ENCODE measurements around the gene ELP6. TPM values are rescaled to one million over a fixed set of nuclear protein-coding genes. Genes with fewer than 3 reads are reported as not detected.
"Not testable (repeated sequence)": the region's sequence is repeated elsewhere in the genome, so short reads cannot be mapped to it uniquely, and the experiment has no call there.

Gene ELP6
- polyA plus RNA-seq, 1 experiment, result 66.8 TPM

DNA sequence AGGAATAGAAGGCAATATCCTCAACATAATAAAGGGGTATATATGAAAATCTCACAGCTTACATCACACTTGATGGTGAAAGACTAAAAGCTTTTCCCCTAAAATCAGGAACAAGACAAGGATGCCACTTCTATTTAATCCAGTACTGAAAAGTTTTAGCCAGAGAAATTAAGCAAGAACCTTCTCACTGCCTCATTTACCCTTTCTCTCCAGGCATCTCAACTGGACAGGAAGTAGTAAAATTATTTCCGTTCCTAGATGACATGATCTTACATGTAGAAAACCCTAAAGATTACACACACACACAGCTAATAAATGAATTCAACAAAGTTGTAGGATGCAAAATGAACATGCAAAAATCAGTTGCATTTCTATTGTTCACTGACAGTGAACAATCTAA lies 48.9 kb downstream of the ELP6 start:
- POLR2A ChIA-PET, result no interaction called here
- CTCF ChIA-PET, result no interaction called here
- TF ChIP-seq, protein P1, sequence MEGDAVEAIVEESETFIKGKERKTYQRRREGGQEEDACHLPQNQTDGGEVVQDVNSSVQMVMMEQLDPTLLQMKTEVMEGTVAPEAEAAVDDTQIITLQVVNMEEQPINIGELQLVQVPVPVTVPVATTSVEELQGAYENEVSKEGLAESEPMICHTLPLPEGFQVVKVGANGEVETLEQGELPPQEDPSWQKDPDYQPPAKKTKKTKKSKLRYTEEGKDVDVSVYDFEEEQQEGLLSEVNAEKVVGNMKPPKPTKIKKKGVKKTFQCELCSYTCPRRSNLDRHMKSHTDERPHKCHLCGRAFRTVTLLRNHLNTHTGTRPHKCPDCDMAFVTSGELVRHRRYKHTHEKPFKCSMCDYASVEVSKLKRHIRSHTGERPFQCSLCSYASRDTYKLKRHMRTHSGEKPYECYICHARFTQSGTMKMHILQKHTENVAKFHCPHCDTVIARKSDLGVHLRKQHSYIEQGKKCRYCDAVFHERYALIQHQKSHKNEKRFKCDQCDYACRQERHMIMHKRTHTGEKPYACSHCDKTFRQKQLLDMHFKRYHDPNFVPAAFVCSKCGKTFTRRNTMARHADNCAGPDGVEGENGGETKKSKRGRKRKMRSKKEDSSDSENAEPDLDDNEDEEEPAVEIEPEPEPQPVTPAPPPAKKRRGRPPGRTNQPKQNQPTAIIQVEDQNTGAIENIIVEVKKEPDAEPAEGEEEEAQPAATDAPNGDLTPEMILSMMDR (IDR thresholded peaks at IDR 0.05; ENCODE audit: insufficient read depth, low read depth, low read length), result no peak

DNA sequence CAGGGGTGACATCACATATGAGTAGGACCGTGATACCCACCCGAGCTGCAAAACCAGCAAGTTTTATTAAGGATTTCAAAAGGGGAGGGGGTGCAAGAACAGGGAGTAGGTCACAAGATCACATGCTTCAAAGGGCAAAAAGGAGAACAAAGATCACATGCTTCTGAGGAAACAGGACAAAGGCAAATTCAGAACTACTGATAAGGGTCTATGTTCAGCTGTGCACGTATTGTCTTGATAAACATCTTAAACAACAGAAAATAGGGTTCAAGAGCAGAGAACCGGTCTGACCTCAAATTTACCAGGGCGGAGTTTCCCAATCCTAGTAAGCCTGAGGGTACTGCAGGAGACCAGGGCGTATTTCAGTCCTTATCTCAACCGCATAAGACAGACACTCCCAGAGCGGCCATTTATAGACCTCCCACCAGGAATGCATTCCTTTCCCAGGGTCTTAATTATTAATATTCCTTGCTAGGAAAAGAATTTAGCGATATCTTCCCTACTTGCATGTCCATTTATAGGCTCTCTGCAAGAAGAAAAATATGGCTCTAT lies 53.9 kb downstream of the ELP6 start:
- H3K36me3 ChIP-seq (ENCODE audit: control insufficient read depth, insufficient read depth, low read length); H3K27me3 ChIP-seq (ENCODE audit: control insufficient read depth, insufficient read depth, low read length); POLR2A ChIA-PET; H3K4me3 ChIP-seq (ENCODE audit: low read depth, low read length); DNase-seq (ENCODE audit: low read depth): not testable (repeated sequence)
- CTCF ChIA-PET, result interaction anchor here (1.4 kb wide), 1 partner anchor 17 kb away, joined by 3 read pairs; the partner anchor contains the start of gene SCAP

More for the DNA sequence above, 48.9 kb downstream of the ELP6 start:
- no peak for DNase-seq (ENCODE audit: low read depth)
- Histone ChIP-seq H3K27me3 (ENCODE audit: control insufficient read depth, insufficient read depth, low read length) (no peaks in the 10 kb centered on the region), H3K36me3 (ENCODE audit: control insufficient read depth, insufficient read depth, low read length) (no peaks in the 10 kb centered on the region), H3K4me3 (ENCODE audit: low read depth, low read length) (no peak overlapping the region)

DNA sequence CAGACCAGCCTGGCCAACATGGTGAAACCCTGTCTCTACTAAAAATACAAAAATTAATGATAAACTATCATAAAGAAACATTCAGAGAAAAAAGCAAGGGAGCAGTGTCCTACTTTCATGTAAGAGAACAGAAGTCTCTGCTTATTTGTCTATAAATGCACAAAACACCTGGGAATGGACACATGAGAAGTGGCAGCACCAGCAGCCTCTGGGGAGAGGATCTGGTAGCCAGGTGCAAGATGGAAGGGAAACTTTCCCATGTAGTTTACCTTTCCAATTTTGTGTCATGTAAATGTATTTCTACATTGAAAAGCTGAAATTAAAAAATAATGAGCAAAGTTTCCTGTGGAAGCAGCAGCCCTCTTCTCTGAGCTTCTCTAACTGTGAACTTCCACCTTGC lies 56.5 kb downstream of the ELP6 start:
- DNase-seq (ENCODE audit: low read depth), result no peak
- H3K27me3 ChIP-seq (ENCODE audit: control insufficient read depth, insufficient read depth, low read length), result no peaks in the 10 kb centered on the region
- no peak overlapping the region for H3K4me3 ChIP-seq (ENCODE audit: low read depth, low read length)
- TF ChIP-seq, protein P1 (IDR thresholded peaks at IDR 0.05; ENCODE audit: insufficient read depth, low read depth, low read length), result no peak
- no peaks in the 10 kb centered on the region for H3K36me3 ChIP-seq (ENCODE audit: control insufficient read depth, insufficient read depth, low read length)
- CTCF ChIA-PET, result interaction anchor here (3.0 kb wide), 1 partner anchor 36 kb away, joined by 12 read pairs; no protein-coding TSS in a partner anchor
- POLR2A ChIA-PET, result no interaction called here

- Histone ChIP-seq H3K4me3 (ENCODE audit: low read depth, low read length) (no peak overlapping the region), H3K36me3 (ENCODE audit: control insufficient read depth, insufficient read depth, low read length) (no peaks in the 10 kb centered on the region), H3K27me3 (ENCODE audit: control insufficient read depth, insufficient read depth, low read length) (no peaks in the 10 kb centered on the region)
- ChIA-PET CTCF (interaction anchor here (3.0 kb wide), 1 partner anchor 35 kb away, joined by 12 read pairs; no protein-coding TSS in a partner anchor), POLR2A (no interaction called here)
- TF ChIP-seq, protein P1 (IDR thresholded peaks at IDR 0.05; ENCODE audit: insufficient read depth, low read depth, low read length), result no peak
- DNase-seq (ENCODE audit: low read depth), result no peak
Measured at GRCh38 chr3:47455806-47456452, 57.6 kb downstream of the ELP6 start.

- CTCF ChIA-PET, result interaction anchor here (1.0 kb wide), 1 partner anchor 31 kb away, joined by 4 read pairs; no protein-coding TSS in a partner anchor
- POLR2A ChIA-PET, result no interaction called here
- no peaks in the 10 kb centered on the region for H3K27me3 ChIP-seq (ENCODE audit: control insufficient read depth, insufficient read depth, low read length)
- no peaks in the 10 kb centered on the region for H3K36me3 ChIP-seq (ENCODE audit: control insufficient read depth, insufficient read depth, low read length)
- DNase-seq (ENCODE audit: low read depth), result no peak
- no peak overlapping the region for H3K4me3 ChIP-seq (ENCODE audit: low read depth, low read length)
- TF ChIP-seq, protein P1 (IDR thresholded peaks at IDR 0.05; ENCODE audit: insufficient read depth, low read depth, low read length), result no peak
Measured at GRCh38 chr3:47452453-47453215, 60.9 kb downstream of the ELP6 start.

Small RNAs within 50 kb of the gene (small RNA-seq; reads per million reads assigned to genes)
- gene AC099778.2 (ENCODE audit: insufficient read length, low read depth, low replicate concordance) (not detected), gene RN7SL870P (ENCODE audit: insufficient read length, low read depth, low replicate concordance) (not detected)

Other genes with a start within 250 kb of the ELP6 start
- gene KIF9, start 230.9 kb downstream of the ELP6 start, polyA plus RNA-seq (2011; rRNA removed), result 2.5 and 4.8 TPM in 2 replicates
- 19.5 and 25.5 TPM in 2 replicates for gene KLHL18, start 230.8 kb downstream of the ELP6 start, polyA plus RNA-seq (2011; rRNA removed)
- 2.1 and 2.5 TPM in 2 replicates for gene PTPN23, start 132.7 kb downstream of the ELP6 start, polyA plus RNA-seq (2011; rRNA removed)
- 17.3 and 30.2 TPM in 2 replicates for gene SCAP, start 37.8 kb downstream of the ELP6 start, polyA plus RNA-seq (2011; rRNA removed)
- 0.04 and 0.05 TPM in 2 replicates for gene CSPG5, start 65.2 kb upstream of the ELP6 start, polyA plus RNA-seq (2011; rRNA removed)